Breast epithelium (tissue), 4 donors: Measurements from ENCODE around the gene C6orf141. TPM values are rescaled to one million over a fixed set of nuclear protein-coding genes. Genes with fewer than 3 reads are reported as not detected.
A peak's percentile ranks its signal among the peaks of the same experiment; 100 is the strongest.

Source experiments
- DNase-seq, 2 donors: peaks; one replicate each; pipeline ENCODE4 v3.0.0-alpha.2; 2019; ENCODE audit warnings: low spot score in 2 of 2
- H3K27ac ChIP-seq, 2 donors: fragments of 200-600 bp; sonication (generic) in 1 of 2; one replicate each; pipeline ENCODE4 v1.5.1; 2016 to 2019; ENCODE audit warnings: mild to moderate bottlenecking in 1 of 2
- H3K27me3 ChIP-seq, 2 donors: fragments of 200-600 bp; sonication (generic) in 1 of 2; one replicate each; pipeline versions ENCODE4 v1.5.1 to v1.6.0; 2017 to 2019; ENCODE audit warnings: control low read depth in 1 of 2, mild to moderate bottlenecking in 1 of 2
- H3K36me3 ChIP-seq: fragments of 200-600 bp; one replicate; pipeline ENCODE4 v1.5.1; 2019
- H3K4me1 ChIP-seq, 2 donors: fragments of 200-600 bp; sonication (generic); one replicate each; pipeline ENCODE4 v1.5.1; 2016 to 2019; ENCODE audit warnings: control low read depth in 1 of 2
- H3K4me3 ChIP-seq, 3 donors: fragments of 200-600 bp; sonication (generic); 1 replicate in 2 of 3; 2 replicates in 1 of 3; pipeline ENCODE4 v1.5.1; 2016 to 2019; ENCODE audit warnings: mild to moderate bottlenecking in 3 of 3, moderate library complexity in 2 of 3
- H3K9me3 ChIP-seq, 2 donors: fragments of 200-600 bp; sonication (generic) in 1 of 2; one replicate each; pipeline ENCODE4 v1.5.1; 2016 to 2019; ENCODE audit warnings: control low read depth in 1 of 2
- POLR2A ChIP-seq: fragments of 450-650 bp; IDR thresholded peaks from one replicate; pipeline ENCODE4 v1.6.1; 2016; ENCODE audit warnings: antibody characterized with exemption, mild to moderate bottlenecking, moderate library complexity
- POLR2AphosphoS5 ChIP-seq, 3 donors: sonication (generic); formaldehyde crosslinking; IDR thresholded peaks; one replicate each; pipeline ENCODE4 v1.6.1; 2017; ENCODE audit warnings: antibody characterized with exemption in 3 of 3
- intact Hi-C: fragments of 100-400 bp; cut with DNase I; formaldehyde crosslinking; loops from one replicate; pipeline ENCODE4 v1.15.1; 2023; ENCODE audit warnings: low total_unique reads
- total RNA-seq, 3 donors: library from RNA; depleted of rRNA; stranded (reverse); fragments of >200 nt; gene quantifications; one replicate each; pipeline ENCODE4 v1.1.0, GENCODE V29; 2016
- TF ChIP-seq, protein P1 (sequence below), 3 donors: fragments of 450-650 bp; IDR thresholded peaks; one replicate each; pipeline ENCODE4 v1.5.1; 2016 to 2017; ENCODE audit warnings: antibody characterized with exemption in 3 of 3, mild to moderate bottlenecking in 3 of 3, moderate library complexity in 3 of 3

Gene C6orf141
- total RNA-seq, 3 donors from 2014 or later, result 6.1 to 25.9 (median 9.4) TPM

DNA sequence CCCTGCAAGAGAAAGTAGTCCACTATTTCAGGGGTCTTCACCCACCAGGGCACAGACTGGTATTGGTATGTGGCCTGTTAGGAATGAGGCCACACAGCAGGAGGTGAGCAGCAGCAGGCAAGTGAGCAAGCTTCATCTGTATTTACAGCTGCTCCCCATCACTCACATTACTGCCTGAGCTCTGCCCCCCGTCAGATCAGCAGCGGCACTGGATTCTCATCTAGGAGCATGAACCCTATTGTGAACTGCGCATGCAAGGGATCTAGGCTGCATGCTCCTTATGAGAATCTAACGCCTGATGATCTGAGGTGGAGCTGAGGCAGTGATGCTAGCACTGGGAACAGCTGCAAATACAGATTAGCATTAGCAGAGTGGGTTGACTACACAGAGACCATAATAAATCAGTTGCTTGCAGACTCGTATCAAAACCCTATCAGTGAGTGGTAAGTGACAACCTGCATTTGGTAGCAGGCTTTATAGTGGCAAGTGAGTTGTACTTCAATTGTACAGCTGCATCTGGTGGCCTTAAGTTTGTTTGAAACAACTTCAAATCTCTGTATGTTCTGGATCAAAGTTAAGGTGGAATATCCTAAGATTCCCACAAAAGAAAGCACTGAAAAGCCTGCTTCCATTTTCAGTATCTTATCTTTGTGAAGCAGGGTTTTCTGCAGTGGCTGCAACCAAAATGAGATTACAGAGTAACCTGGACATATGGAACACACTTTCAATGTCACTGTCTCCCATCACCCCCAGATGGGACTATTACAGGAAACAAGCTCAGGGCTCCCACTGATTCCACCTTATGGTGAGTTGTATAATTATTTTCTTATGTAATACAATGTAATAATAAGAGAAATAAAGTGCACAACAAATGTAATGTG lies 12.8 kb downstream of the C6orf141 start:
- Histone ChIP-seq H3K27me3 (no peaks in the 10 kb centered on the region), H3K36me3 (no peaks in the 10 kb centered on the region), H3K27ac (no peak overlapping the region), H3K4me3 (no peak overlapping the region), H3K9me3 (no peaks in the 10 kb centered on the region), H3K4me1 (no peaks in the 10 kb centered on the region)
- TF ChIP-seq POLR2A, result no peak
- TF ChIP-seq POLR2AphosphoS5 (IDR thresholded peaks at IDR 0.05), result no peak
- TF ChIP-seq, protein P1, sequence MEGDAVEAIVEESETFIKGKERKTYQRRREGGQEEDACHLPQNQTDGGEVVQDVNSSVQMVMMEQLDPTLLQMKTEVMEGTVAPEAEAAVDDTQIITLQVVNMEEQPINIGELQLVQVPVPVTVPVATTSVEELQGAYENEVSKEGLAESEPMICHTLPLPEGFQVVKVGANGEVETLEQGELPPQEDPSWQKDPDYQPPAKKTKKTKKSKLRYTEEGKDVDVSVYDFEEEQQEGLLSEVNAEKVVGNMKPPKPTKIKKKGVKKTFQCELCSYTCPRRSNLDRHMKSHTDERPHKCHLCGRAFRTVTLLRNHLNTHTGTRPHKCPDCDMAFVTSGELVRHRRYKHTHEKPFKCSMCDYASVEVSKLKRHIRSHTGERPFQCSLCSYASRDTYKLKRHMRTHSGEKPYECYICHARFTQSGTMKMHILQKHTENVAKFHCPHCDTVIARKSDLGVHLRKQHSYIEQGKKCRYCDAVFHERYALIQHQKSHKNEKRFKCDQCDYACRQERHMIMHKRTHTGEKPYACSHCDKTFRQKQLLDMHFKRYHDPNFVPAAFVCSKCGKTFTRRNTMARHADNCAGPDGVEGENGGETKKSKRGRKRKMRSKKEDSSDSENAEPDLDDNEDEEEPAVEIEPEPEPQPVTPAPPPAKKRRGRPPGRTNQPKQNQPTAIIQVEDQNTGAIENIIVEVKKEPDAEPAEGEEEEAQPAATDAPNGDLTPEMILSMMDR (IDR thresholded peaks at IDR 0.05), result no peak
- DNase-seq, result no peak
- intact Hi-C loops, result no loop called here

DNA sequence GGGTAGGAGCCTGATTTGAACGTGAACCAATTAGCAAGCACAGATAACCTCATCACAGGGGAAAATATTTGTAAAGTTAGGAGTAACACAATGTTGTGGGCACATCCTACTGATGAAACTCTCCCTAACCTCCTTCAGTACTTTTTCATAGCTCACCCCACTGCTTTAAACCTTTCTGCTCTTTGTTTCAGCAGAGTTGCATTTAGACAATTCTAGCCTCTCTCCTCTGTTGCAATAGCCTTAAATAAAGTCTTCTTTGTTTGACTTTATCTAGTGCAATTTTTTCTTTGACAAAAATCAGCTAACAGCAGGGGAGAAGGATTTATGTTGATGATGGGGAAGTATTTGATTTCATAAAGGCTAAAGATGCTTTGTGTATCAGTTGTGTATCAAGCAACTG lies 14.1 kb downstream of the C6orf141 start:
- no peak overlapping the region for H3K4me3 ChIP-seq
- DNase-seq, result no peak
- no peaks in the 10 kb centered on the region for H3K27me3 ChIP-seq
- H3K4me1 ChIP-seq, result no peaks in the 10 kb centered on the region
- no peaks in the 10 kb centered on the region for H3K36me3 ChIP-seq
- intact Hi-C loops, result no loop called here
- H3K9me3 ChIP-seq, result no peaks in the 10 kb centered on the region
- TF ChIP-seq, protein P1 (IDR thresholded peaks at IDR 0.05), result no peak
- TF ChIP-seq POLR2AphosphoS5 (IDR thresholded peaks at IDR 0.05) (no peak), POLR2A (no peak)
- no peak overlapping the region for H3K27ac ChIP-seq

DNA sequence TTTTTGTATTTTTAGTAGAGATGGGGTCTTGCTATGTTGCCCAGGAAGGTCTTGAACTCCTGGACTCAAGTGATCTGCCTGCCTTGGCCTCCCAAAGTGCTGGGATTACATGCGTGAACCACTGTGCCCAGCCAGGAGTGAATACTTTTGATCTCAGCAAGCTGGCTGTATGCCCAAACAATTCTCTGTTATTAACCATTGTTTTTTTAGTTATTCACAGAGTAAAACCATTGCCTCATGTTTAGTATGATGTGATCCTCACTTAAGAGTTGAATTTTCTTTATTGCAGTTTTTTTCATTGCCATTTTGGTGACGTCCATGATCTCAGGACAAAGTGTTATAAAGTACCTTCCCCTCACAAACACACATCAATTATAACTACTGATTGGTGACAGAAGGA lies 14.8 kb downstream of the C6orf141 start:
- Histone ChIP-seq H3K9me3 (no peaks in the 10 kb centered on the region), H3K36me3 (no peaks in the 10 kb centered on the region), H3K27ac (no peak overlapping the region), H3K4me3 (no peak overlapping the region), H3K27me3 (no peaks in the 10 kb centered on the region), H3K4me1 (no peaks in the 10 kb centered on the region)
- no peak for DNase-seq
- intact Hi-C loops, result no loop called here
- TF ChIP-seq POLR2AphosphoS5 (IDR thresholded peaks at IDR 0.05), result no peak

DNA sequence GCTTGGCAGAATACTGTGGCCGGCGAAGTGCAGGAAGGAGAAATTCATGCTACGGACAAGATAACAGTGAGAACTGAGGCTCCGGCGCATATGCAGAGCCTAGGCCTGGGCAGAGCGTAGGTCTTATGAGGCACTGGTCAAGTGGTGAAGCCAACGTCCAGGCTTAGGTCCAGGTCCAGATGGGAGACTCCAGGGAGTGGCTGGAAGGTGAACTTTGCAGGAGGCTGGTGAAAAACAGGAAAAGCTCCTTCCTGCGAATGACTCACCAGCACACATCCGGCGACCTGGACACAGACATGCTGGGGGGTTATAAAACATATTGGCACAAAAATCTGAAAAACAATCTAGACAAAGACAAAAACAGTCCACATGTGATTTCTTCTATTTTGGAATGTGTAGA lies 15.4 kb downstream of the C6orf141 start:
- Histone ChIP-seq H3K4me3 (no peak overlapping the region), H3K27me3 (no peaks in the 10 kb centered on the region), H3K27ac (peak overlapping the region in 1 of 2 donors; percentile 52), H3K4me1 (no peaks in the 10 kb centered on the region), H3K9me3 (no peaks in the 10 kb centered on the region), H3K36me3 (no peaks in the 10 kb centered on the region)
- TF ChIP-seq, protein P1 (IDR thresholded peaks at IDR 0.05), result no peak
- TF ChIP-seq POLR2AphosphoS5 (IDR thresholded peaks at IDR 0.05), result peak in 1 of 3 donors; percentile 31
- no peak for TF ChIP-seq POLR2A
- intact Hi-C loops, result loop anchor here (2.0 kb wide), 1 partner anchor 45 kb away; no protein-coding TSS in a partner anchor
- DNase-seq, result no peak

DNA sequence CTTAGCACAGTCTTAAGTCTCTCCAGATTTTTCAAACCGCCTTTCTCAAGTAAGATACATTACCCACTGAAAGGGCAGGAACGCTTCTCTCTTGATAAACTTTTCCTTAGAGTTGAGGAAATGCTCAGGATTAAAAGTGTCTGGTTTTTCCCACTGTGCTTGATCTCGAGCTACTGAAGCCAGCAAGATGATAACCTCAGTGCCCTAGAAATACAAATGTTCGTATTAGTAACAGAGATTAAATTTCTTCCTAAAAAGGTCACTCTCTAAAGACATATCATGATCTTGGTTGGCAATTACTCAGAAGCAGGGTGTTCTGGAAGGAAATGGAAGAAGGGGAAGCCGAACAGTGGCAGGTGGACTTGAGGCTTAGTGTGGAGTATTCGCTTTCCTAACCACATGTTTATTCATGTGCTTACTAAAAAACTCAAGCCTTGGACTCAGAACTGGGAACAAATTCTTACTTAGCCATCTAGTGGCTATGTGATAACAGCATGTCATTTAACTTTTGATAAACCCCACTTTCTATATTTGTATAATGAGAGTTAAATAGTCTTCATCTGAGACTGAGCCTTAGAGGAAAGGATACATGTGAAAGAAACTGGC lies 20.1 kb downstream of the C6orf141 start:
- no peak for DNase-seq
- Histone ChIP-seq H3K4me1 (no peaks in the 10 kb centered on the region), H3K27ac (no peak overlapping the region), H3K4me3 (no peak overlapping the region), H3K36me3 (no peaks in the 10 kb centered on the region), H3K9me3 (no peaks in the 10 kb centered on the region), H3K27me3 (no peaks in the 10 kb centered on the region)
- intact Hi-C loops, result no loop called here
- TF ChIP-seq POLR2A (no peak), POLR2AphosphoS5 (IDR thresholded peaks at IDR 0.05) (no peak)
- TF ChIP-seq, protein P1 (IDR thresholded peaks at IDR 0.05), result no peak
